ENCODE measurements around the gene NHSL2.
"Not testable (repeated sequence)": the region's sequence is repeated elsewhere in the genome, so short reads cannot be mapped to it uniquely, and the experiment has no call there.

The NHSL2 gene

GRCh38 chrX:72040506-72040905, 129.9 kb downstream of the NHSL2 start:
- no peak for DNase-seq (ENCODE audit: low read depth in 2 of 2, low spot score in 1 of 2)

- no peak for DNase-seq (ENCODE audit: low read depth in 2 of 2, low spot score in 1 of 2)
Observed at GRCh38 chrX:72041176-72041575, 130.5 kb downstream of the NHSL2 start.

- DNase-seq (ENCODE audit: low read depth in 2 of 2, low spot score in 1 of 2): no peak
Observed at GRCh38 chrX:72041871-72042851, 131.5 kb downstream of the NHSL2 start.

- no peak for DNase-seq (ENCODE audit: low read depth in 2 of 2, low spot score in 1 of 2)
Observed at GRCh38 chrX:72042852-72043248, 132.2 kb downstream of the NHSL2 start.

- no peak for DNase-seq (ENCODE audit: low read depth in 2 of 2, low spot score in 1 of 2)
Observed at GRCh38 chrX:72043636-72044035, 133.0 kb downstream of the NHSL2 start.

GRCh38 chrX:72045141-72045540, 134.5 kb downstream of the NHSL2 start:
- no peak for DNase-seq (ENCODE audit: low read depth in 2 of 2, low spot score in 1 of 2)

GRCh38 chrX:72045552-72046277, 135.1 kb downstream of the NHSL2 start:
- DNase-seq (ENCODE audit: low read depth in 2 of 2, low spot score in 1 of 2): no peak

GRCh38 chrX:72046447-72046846, 135.8 kb downstream of the NHSL2 start:
- no peak for DNase-seq (ENCODE audit: low read depth in 2 of 2, low spot score in 1 of 2)

- DNase-seq (ENCODE audit: low read depth in 2 of 2, low spot score in 1 of 2): no peak
Observed at GRCh38 chrX:72048510-72049455, 138.1 kb downstream of the NHSL2 start.

GRCh38 chrX:72050011-72050410, 139.4 kb downstream of the NHSL2 start:
- no peak for DNase-seq (ENCODE audit: low read depth in 2 of 2, low spot score in 1 of 2)

- no peak for DNase-seq (ENCODE audit: low read depth in 2 of 2, low spot score in 1 of 2)
Observed at GRCh38 chrX:72051589-72051988, 140.9 kb downstream of the NHSL2 start.

GRCh38 chrX:72052415-72053090, 141.9 kb downstream of the NHSL2 start:
- no peak for DNase-seq (ENCODE audit: low read depth in 2 of 2, low spot score in 1 of 2)

- no peak for DNase-seq (ENCODE audit: low read depth in 2 of 2, low spot score in 1 of 2)
Observed at GRCh38 chrX:72053508-72053907, 142.9 kb downstream of the NHSL2 start.

- no peak for DNase-seq (ENCODE audit: low read depth in 2 of 2, low spot score in 1 of 2)
Observed at GRCh38 chrX:72054779-72055489, 144.3 kb downstream of the NHSL2 start.

- no peak for DNase-seq (ENCODE audit: low read depth in 2 of 2, low spot score in 1 of 2)
Observed at GRCh38 chrX:72057331-72057730, 146.7 kb downstream of the NHSL2 start.

- no peak for DNase-seq (ENCODE audit: low read depth in 2 of 2, low spot score in 1 of 2)
Observed at GRCh38 chrX:72057849-72058248, 147.2 kb downstream of the NHSL2 start.

GRCh38 chrX:72058346-72058745, 147.7 kb downstream of the NHSL2 start:
- DNase-seq (ENCODE audit: low read depth in 2 of 2, low spot score in 1 of 2): not testable (repeated sequence)

- no peak for DNase-seq (ENCODE audit: low read depth in 2 of 2, low spot score in 1 of 2)
Observed at GRCh38 chrX:72060196-72060920, 149.7 kb downstream of the NHSL2 start.

GRCh38 chrX:72060921-72061490, 150.4 kb downstream of the NHSL2 start:
- DNase-seq (ENCODE audit: low read depth in 2 of 2, low spot score in 1 of 2): no peak

Data from stimulated activated CD8-positive, alpha-beta memory T cell treated with anti-CD3 and anti-CD28 coated beads, Interleukin-4, amount 100 ng/mL, for 1 hour (primary cell).